Limb (tissue), 2 donors: ENCODE data around the gene SLC2A4RG.
A peak's percentile ranks its signal among the peaks of the same experiment; 100 is the strongest.

Experiments used
- DNase-seq, 2 donors: peaks; one replicate each; pipeline ENCODE4 v3.0.0-alpha.2; 2016; ENCODE audit errors: extremely low spot score in 2 of 2

The SLC2A4RG gene

GRCh38 chr20:63740070-63740626, 572 bp downstream of the SLC2A4RG start:
- peak; percentile 15 to 74 for DNase-seq

- DNase-seq = peak; percentile 86 to 92
Measured at GRCh38 chr20:63740627-63741353, 1.2 kb downstream of the SLC2A4RG start.

- no peak for DNase-seq
Measured at GRCh38 chr20:63741354-63741675, 1.7 kb downstream of the SLC2A4RG start.

GRCh38 chr20:63741676-63742380, 2.3 kb downstream of the SLC2A4RG start:
- DNase-seq = no peak

- no peak for DNase-seq
Measured at GRCh38 chr20:63742381-63743024, 2.9 kb downstream of the SLC2A4RG start.

GRCh38 chr20:63743210-63743970, 3.8 kb downstream of the SLC2A4RG start:
- no peak for DNase-seq

- no peak for DNase-seq
Measured at GRCh38 chr20:63744158-63744557, 4.6 kb downstream of the SLC2A4RG start.

GRCh38 chr20:63744574-63745423, 5.2 kb downstream of the SLC2A4RG start:
- DNase-seq = peak in 1 of 2 donors; percentile 20

- peak in 1 of 2 donors; percentile 20 for DNase-seq
Measured at GRCh38 chr20:63745424-63745805, 5.8 kb downstream of the SLC2A4RG start.

GRCh38 chr20:63745961-63746731, 6.6 kb downstream of the SLC2A4RG start:
- DNase-seq = no peak

- DNase-seq = no peak
Measured at GRCh38 chr20:63746751-63747315, 7.3 kb downstream of the SLC2A4RG start.

- no peak for DNase-seq
Measured at GRCh38 chr20:63747622-63748069, 8.1 kb downstream of the SLC2A4RG start.

GRCh38 chr20:63748070-63748933, 8.7 kb downstream of the SLC2A4RG start:
- DNase-seq = no peak

- DNase-seq = no peak
Measured at GRCh38 chr20:63748934-63749270, 9.3 kb downstream of the SLC2A4RG start.

GRCh38 chr20:63749597-63750508, 10.3 kb downstream of the SLC2A4RG start:
- DNase-seq = no peak

- peak in 1 of 2 donors; percentile 29 for DNase-seq
Measured at GRCh38 chr20:63750807-63751470, 11.4 kb downstream of the SLC2A4RG start.
